ENCODE results near the gene MPDU1. TPM values are rescaled to one million over a fixed set of nuclear protein-coding genes. Genes with fewer than 3 reads are reported as not detected.

MPDU1 gene
- total and polyA plus RNA-seq, 4 donors = 55.3 to 136 (median 91.2) TPM

- Histone ChIP-seq H3K36me3 (ENCODE audit: control insufficient read depth in 4 of 4, insufficient read depth in 3 of 4, low read depth in 1 of 4, low read length in 3 of 4) (peaks cover 20 to 32% (median 31%) of the 10 kb centered on the region in 4 donors), H3K27me3 (ENCODE audit: control insufficient read depth in 4 of 4, insufficient read depth in 4 of 4, low read length in 3 of 4) (no peaks in the 10 kb centered on the region), H3K9ac (ENCODE audit: low read depth in 1 of 2, low read length in 2 of 2) (peak overlapping the region; percentile 20 to 21), H3K27ac (ENCODE audit: low read depth in 1 of 2, low read length in 2 of 2) (peak overlapping the region; percentile 82 to 96), H3K9me3 (ENCODE audit: control insufficient read depth in 4 of 4, low read length in 3 of 4) (no peaks in the 10 kb centered on the region), H3K4me1 (ENCODE audit: control insufficient read depth in 4 of 4, insufficient read depth in 4 of 4, low read length in 3 of 4) (peaks cover 21 to 74% (median 52%) of the 10 kb centered on the region in 4 donors), H3K4me3 (ENCODE audit: low read depth in 1 of 3, low read length in 3 of 3) (peak overlapping the region; percentile 25 to 43 (median 36))
- WGBS = 72% methylated on average over 12 of the region's 12 CpGs
- TF ChIP-seq FOXA1 (IDR thresholded peaks at IDR 0.05) (no peak), HNF4A (conservative IDR thresholded peaks at IDR 0.05) (no peak), EGR1 (IDR thresholded peaks at IDR 0.05; ENCODE audit: low read depth in 2 of 2) (no peak), JUND (IDR thresholded peaks at IDR 0.05) (no peak), REST (IDR thresholded peaks at IDR 0.05) (no peak), YY1 (IDR thresholded peaks at IDR 0.05) (no peak), HNF4G (IDR thresholded peaks at IDR 0.05) (no peak), ATF3 (IDR thresholded peaks at IDR 0.05) (no peak), FOXA2 (IDR thresholded peaks at IDR 0.05) (no peak), RAD21 (IDR thresholded peaks at IDR 0.05) (no peak), RXRA (IDR thresholded peaks at IDR 0.05) (no peak), CTCF (IDR thresholded peaks at IDR 0.05; ENCODE audit: low read depth, low read length, missing input control) (no peak), ZBTB33 (IDR thresholded peaks at IDR 0.05) (no peak), TAF1 (conservative IDR thresholded peaks at IDR 0.05) (no peak), NR2F2 (IDR thresholded peaks at IDR 0.05) (no peak), MAX (IDR thresholded peaks at IDR 0.05) (no peak), SP1 (IDR thresholded peaks at IDR 0.05) (no peak), GABPA (IDR thresholded peaks at IDR 0.05 in 1 of 2, conservative IDR thresholded peaks at IDR 0.05 in 1 of 2) (no peak)
- DNase-seq (ENCODE audit: low spot score) = no peak
Observed at GRCh38 chr17:7579834-7580603, 3.6 kb upstream of the MPDU1 start.
